ENCODE results near the gene ATL2.
"Not testable (repeated sequence)": the region's sequence is repeated elsewhere in the genome, so short reads cannot be mapped to it uniquely, and the experiment has no call there.

ATL2 gene

GRCh38 chr2:38294597-38294996 lies 82.5 kb downstream of the ATL2 start:
- ChIA-PET CTCF (no interaction called here), POLR2A (no interaction called here)
- TF ChIP-seq FOXK2 (IDR thresholded peaks at IDR 0.05): no peak
- no peak for TF ChIP-seq ZNF384 (IDR thresholded peaks at IDR 0.05)
- TF ChIP-seq PKNOX1 (IDR thresholded peaks at IDR 0.05): no peak
- no peak for TF ChIP-seq BHLHE40 (IDR thresholded peaks at IDR 0.05; ENCODE audit: borderline replicate concordance)
- TF ChIP-seq SP1 (IDR thresholded peaks at IDR 0.05): no peak
- no peak for TF ChIP-seq FOXA1 (IDR thresholded peaks at IDR 0.05)
- TF ChIP-seq NFRKB (IDR thresholded peaks at IDR 0.05): no peak
- no peak for TF ChIP-seq L3MBTL2 (conservative IDR thresholded peaks at IDR 0.05)
- DNase-seq (ENCODE audit: extremely low spot score): no peak

GRCh38 chr2:38293152-38293865 lies 83.8 kb downstream of the ATL2 start:
- ChIA-PET POLR2A (no interaction called here), CTCF (no interaction called here)
- no peak for DNase-seq (ENCODE audit: extremely low spot score)
- TF ChIP-seq BHLHE40 (IDR thresholded peaks at IDR 0.05; ENCODE audit: borderline replicate concordance) (no peak), FOXA1 (IDR thresholded peaks at IDR 0.05) (no peak), ZNF384 (IDR thresholded peaks at IDR 0.05) (no peak)

- TF ChIP-seq PKNOX1 (IDR thresholded peaks at IDR 0.05): no peak
- no peak for TF ChIP-seq BHLHE40 (IDR thresholded peaks at IDR 0.05; ENCODE audit: borderline replicate concordance)
- no peak for TF ChIP-seq CTBP1 (IDR thresholded peaks at IDR 0.05; ENCODE audit: borderline replicate concordance)
- no peak for TF ChIP-seq FOXA1 (IDR thresholded peaks at IDR 0.05)
- TF ChIP-seq L3MBTL2 (conservative IDR thresholded peaks at IDR 0.05): no peak
- TF ChIP-seq ARNT (IDR thresholded peaks at IDR 0.05): no peak
- TF ChIP-seq ELF4 (IDR thresholded peaks at IDR 0.05): no peak
- TF ChIP-seq HDGF (IDR thresholded peaks at IDR 0.05; ENCODE audit: borderline replicate concordance): no peak
- no peak for TF ChIP-seq SP1 (IDR thresholded peaks at IDR 0.05)
- TF ChIP-seq NFRKB (IDR thresholded peaks at IDR 0.05): no peak
- TF ChIP-seq SUZ12 (IDR thresholded peaks at IDR 0.05): no peak
- CTCF ChIA-PET: no interaction called here
Measured at GRCh38 chr2:38290332-38290731, 86.7 kb downstream of the ATL2 start.

GRCh38 chr2:38284971-38285370 lies 92.1 kb downstream of the ATL2 start:
- CTCF ChIA-PET: no interaction called here
- TF ChIP-seq SP1 (IDR thresholded peaks at IDR 0.05) (no peak), LEF1 (IDR thresholded peaks at IDR 0.05; ENCODE audit: borderline replicate concordance) (no peak), HDGF (IDR thresholded peaks at IDR 0.05; ENCODE audit: borderline replicate concordance) (no peak), FOXA1 (IDR thresholded peaks at IDR 0.05) (no peak), FOXM1 (IDR thresholded peaks at IDR 0.05; ENCODE audit: borderline replicate concordance) (no peak), ELF4 (IDR thresholded peaks at IDR 0.05) (no peak), TARDBP (IDR thresholded peaks at IDR 0.05) (no peak), ZNF384 (IDR thresholded peaks at IDR 0.05) (no peak), L3MBTL2 (conservative IDR thresholded peaks at IDR 0.05) (no peak), ARNT (IDR thresholded peaks at IDR 0.05) (no peak), PKNOX1 (IDR thresholded peaks at IDR 0.05) (no peak)
- no peak for DNase-seq (ENCODE audit: extremely low spot score)
- POLR2A ChIA-PET: no interaction called here

More at GRCh38 chr2:38290332-38290731, 86.7 kb downstream of the ATL2 start:
- POLR2A ChIA-PET: interaction anchor here (0.8 kb wide), 1 partner anchor 144 kb away, joined by 3 read pairs; no protein-coding TSS in a partner anchor
- DNase-seq (ENCODE audit: extremely low spot score): no peak

- POLR2A ChIA-PET: no interaction called here
- CTCF ChIA-PET: no interaction called here
- DNase-seq (ENCODE audit: extremely low spot score): no peak
- no peak for TF ChIP-seq TARDBP (IDR thresholded peaks at IDR 0.05)
Measured at GRCh38 chr2:38281095-38281742, 95.9 kb downstream of the ATL2 start.

- no peak for DNase-seq (ENCODE audit: extremely low spot score)
- CTCF ChIA-PET: no interaction called here
- TF ChIP-seq LEF1 (IDR thresholded peaks at IDR 0.05; ENCODE audit: borderline replicate concordance): no peak
- TF ChIP-seq CTBP1 (IDR thresholded peaks at IDR 0.05; ENCODE audit: borderline replicate concordance): no peak
- no peak for TF ChIP-seq BHLHE40 (IDR thresholded peaks at IDR 0.05; ENCODE audit: borderline replicate concordance)
- TF ChIP-seq ZNF384 (IDR thresholded peaks at IDR 0.05): no peak
- no peak for TF ChIP-seq ARNT (IDR thresholded peaks at IDR 0.05)
- no peak for TF ChIP-seq HDGF (IDR thresholded peaks at IDR 0.05; ENCODE audit: borderline replicate concordance)
- TF ChIP-seq SUZ12 (IDR thresholded peaks at IDR 0.05): no peak
- no peak for TF ChIP-seq FOXM1 (IDR thresholded peaks at IDR 0.05; ENCODE audit: borderline replicate concordance)
- TF ChIP-seq L3MBTL2 (conservative IDR thresholded peaks at IDR 0.05): no peak
- no peak for TF ChIP-seq ELF4 (IDR thresholded peaks at IDR 0.05)
- TF ChIP-seq TARDBP (IDR thresholded peaks at IDR 0.05): no peak
- no peak for TF ChIP-seq FOXK2 (IDR thresholded peaks at IDR 0.05)
- no peak for TF ChIP-seq FOXA1 (IDR thresholded peaks at IDR 0.05)
- TF ChIP-seq NFRKB (IDR thresholded peaks at IDR 0.05): no peak
- POLR2A ChIA-PET: no interaction called here
Measured at GRCh38 chr2:38279201-38279600, 97.9 kb downstream of the ATL2 start.

GRCh38 chr2:38278117-38278438 lies 99.0 kb downstream of the ATL2 start:
- POLR2A ChIA-PET; DNase-seq (ENCODE audit: extremely low spot score); CTCF ChIA-PET: not testable (repeated sequence)

Measured in HEK293T (cell line).